ENCODE results near the gene FRS2. TPM values are rescaled to one million over a fixed set of nuclear protein-coding genes. Genes with fewer than 3 reads are reported as not detected.

The FRS2 gene
- total RNA-seq, 1 donor from 2014 or later = 31.0 TPM

DNA sequence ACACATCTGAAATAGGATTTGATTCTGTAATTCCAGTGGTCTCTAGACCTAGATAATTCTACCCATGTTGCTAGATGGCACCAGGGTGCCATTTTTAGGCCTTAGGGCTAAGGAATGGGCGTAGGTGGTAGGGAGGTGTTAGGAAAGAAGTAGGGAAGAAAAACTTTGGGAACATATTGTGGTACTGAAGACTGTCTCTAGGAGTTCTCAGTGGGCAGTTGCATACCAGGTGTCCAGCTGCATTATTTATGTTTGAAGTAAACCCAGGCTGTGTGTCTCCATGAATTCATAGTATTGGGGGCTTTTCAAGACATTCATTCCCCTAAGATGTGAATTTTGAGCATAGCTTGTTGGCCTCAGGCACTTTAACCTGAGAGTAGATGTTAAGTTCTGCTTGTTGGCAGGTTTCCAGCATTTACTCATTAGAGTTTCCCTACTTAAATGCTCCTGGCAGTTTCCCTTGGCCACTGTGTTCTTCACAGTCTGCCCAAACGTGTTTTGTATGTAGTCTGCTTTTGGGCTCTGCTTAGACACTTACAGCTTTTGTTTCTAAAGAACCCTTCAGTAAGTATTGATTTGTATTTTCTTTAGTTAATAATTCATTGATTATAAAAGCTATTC, 83.5 kb downstream of the FRS2 start:
- H3K27me3 ChIP-seq = no peaks in the 10 kb centered on the region
- peaks cover 9% of the 10 kb centered on the region for H3K4me1 ChIP-seq
- no peak overlapping the region for H3K4me3 ChIP-seq
- TF ChIP-seq, protein P1, sequence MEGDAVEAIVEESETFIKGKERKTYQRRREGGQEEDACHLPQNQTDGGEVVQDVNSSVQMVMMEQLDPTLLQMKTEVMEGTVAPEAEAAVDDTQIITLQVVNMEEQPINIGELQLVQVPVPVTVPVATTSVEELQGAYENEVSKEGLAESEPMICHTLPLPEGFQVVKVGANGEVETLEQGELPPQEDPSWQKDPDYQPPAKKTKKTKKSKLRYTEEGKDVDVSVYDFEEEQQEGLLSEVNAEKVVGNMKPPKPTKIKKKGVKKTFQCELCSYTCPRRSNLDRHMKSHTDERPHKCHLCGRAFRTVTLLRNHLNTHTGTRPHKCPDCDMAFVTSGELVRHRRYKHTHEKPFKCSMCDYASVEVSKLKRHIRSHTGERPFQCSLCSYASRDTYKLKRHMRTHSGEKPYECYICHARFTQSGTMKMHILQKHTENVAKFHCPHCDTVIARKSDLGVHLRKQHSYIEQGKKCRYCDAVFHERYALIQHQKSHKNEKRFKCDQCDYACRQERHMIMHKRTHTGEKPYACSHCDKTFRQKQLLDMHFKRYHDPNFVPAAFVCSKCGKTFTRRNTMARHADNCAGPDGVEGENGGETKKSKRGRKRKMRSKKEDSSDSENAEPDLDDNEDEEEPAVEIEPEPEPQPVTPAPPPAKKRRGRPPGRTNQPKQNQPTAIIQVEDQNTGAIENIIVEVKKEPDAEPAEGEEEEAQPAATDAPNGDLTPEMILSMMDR (IDR thresholded peaks at IDR 0.05) = no peak
- intact Hi-C loops (cut with DNase I) = no loop called here
- no peaks in the 10 kb centered on the region for H3K9me3 ChIP-seq
- H3K27ac ChIP-seq = no peak overlapping the region
- no peaks in the 10 kb centered on the region for H3K36me3 ChIP-seq
- ATAC-seq (peak; percentile 78), DNase-seq (no peak)

DNA sequence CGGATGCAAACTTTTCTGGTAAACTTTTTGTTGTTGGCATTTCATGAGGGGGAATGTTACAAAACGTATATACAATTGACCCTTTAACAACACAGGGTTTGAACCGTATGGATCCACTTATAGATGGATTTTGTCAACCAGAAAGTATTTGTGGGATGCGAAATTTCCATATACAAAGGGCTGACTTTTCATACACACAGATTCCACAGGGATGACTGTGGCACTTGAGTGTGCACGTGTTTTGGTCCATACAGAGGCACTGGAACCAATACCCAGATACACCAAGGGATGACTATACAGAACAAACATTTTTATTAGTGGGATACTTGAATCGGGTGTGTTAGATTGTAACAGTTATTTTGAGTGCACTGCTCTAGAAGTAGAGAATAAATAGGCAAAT, 85.3 kb downstream of the FRS2 start:
- intact Hi-C loops (cut with DNase I) = no loop called here
- Histone ChIP-seq H3K27ac (no peak overlapping the region), H3K4me3 (no peak overlapping the region), H3K4me1 (peaks cover 9% of the 10 kb centered on the region), H3K36me3 (no peaks in the 10 kb centered on the region), H3K9me3 (no peaks in the 10 kb centered on the region), H3K27me3 (no peaks in the 10 kb centered on the region)
- DNase-seq (no peak), ATAC-seq (peak; percentile 20)
- TF ChIP-seq, protein P1 (IDR thresholded peaks at IDR 0.05) = no peak

DNA sequence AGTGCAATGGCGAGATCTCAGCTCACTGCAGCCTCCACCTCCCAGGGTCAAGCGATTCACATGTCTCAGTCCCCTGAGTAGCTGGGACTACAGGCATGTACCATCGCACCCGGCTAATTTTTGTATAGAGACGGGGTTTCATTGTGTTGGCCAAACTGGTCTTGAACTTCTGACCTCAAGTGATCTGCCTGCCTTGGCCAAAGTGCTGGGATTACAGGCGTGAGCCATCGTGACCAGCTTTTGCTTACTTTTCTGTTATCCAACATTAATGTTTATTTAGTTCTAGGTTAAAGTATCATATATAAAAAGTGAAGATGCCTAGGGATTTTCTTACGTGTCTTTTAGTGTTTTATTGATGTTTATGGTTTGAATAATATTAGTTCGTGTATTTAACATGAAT, 86.2 kb downstream of the FRS2 start:
- H3K9me3 ChIP-seq = no peaks in the 10 kb centered on the region
- TF ChIP-seq, protein P1 (IDR thresholded peaks at IDR 0.05) = no peak
- DNase-seq (no peak), ATAC-seq (no peak)
- H3K27ac ChIP-seq = no peak overlapping the region
- H3K4me3 ChIP-seq = no peak overlapping the region
- intact Hi-C loops (cut with DNase I) = no loop called here
- H3K36me3 ChIP-seq = no peaks in the 10 kb centered on the region
- H3K27me3 ChIP-seq = no peaks in the 10 kb centered on the region
- peaks cover 9% of the 10 kb centered on the region for H3K4me1 ChIP-seq

DNA sequence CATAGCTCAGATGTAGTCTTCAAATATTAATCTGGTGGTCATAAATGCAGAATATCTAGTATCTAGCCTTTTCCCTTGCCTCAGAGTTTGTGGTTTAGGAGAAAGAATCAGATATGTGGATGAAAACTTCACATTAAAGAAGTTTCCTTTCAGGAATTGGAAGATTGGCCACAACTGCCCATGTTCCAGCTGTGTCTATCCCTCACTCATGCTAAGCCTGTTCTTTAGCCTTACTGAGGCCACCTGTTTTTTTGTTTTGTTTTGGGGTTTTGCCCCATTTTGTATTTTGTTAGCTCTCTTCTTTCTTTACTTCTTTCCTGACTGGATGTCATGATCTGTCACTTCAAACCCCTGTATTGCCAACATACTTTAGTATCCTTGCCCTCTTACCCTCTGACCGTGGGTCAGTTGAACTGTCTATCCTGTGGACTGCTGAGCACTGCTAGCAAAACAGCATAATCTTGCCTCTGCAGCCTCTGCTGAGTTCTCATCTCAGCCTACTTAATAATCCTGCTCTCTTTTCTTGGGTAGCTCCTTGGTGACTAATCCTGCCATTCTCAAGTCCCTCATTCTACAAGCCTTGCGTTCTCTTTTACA, 93.1 kb downstream of the FRS2 start:
- Histone ChIP-seq H3K36me3 (peaks cover 20% of the 10 kb centered on the region), H3K27ac (no peak overlapping the region), H3K27me3 (no peaks in the 10 kb centered on the region), H3K9me3 (no peaks in the 10 kb centered on the region), H3K4me3 (no peak overlapping the region), H3K4me1 (no peaks in the 10 kb centered on the region)
- intact Hi-C loops (cut with DNase I) = no loop called here
- DNase-seq (no peak), ATAC-seq (no peak)
- TF ChIP-seq, protein P1 (IDR thresholded peaks at IDR 0.05) = no peak

DNA sequence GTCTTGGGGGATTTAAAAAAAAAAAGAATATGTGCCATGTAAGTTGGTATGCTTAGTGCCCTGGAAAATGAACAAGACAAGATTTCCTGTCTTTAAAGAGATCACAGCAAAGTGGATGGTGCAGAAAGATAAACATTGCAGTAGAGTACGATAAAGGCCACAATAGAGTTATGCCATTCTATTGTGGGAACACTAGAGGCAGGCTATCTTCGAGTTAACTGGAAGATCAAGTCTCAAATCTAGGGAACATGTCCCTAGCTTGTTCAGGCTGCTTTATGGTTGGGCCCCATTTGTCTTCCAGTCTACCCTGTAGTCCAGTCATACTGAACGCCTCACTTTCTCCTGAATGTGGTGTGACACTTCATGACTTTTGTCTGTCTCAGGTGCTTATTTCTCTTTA, 96.4 kb downstream of the FRS2 start:
- peaks cover 40% of the 10 kb centered on the region for H3K36me3 ChIP-seq
- H3K27ac ChIP-seq = no peak overlapping the region
- intact Hi-C loops (cut with DNase I) = no loop called here
- TF ChIP-seq, protein P1 (IDR thresholded peaks at IDR 0.05) = no peak
- H3K27me3 ChIP-seq = no peaks in the 10 kb centered on the region
- ATAC-seq = no peak
- H3K4me3 ChIP-seq = no peak overlapping the region
- DNase-seq = no peak
- no peaks in the 10 kb centered on the region for H3K4me1 ChIP-seq
- no peaks in the 10 kb centered on the region for H3K9me3 ChIP-seq
